ENCODE results near the gene FRMD1. TPM values are rescaled to one million over a fixed set of nuclear protein-coding genes. Genes with fewer than 3 reads are reported as not detected.
"Not testable (repeated sequence)": the region's sequence is repeated elsewhere in the genome, so short reads cannot be mapped to it uniquely, and the experiment has no call there.

The FRMD1 gene
- total and polyA plus RNA-seq, 3 experiments from 2014 or later = not detected

GRCh38 chr6:168080393-168081077 lies 1.5 kb upstream of the FRMD1 start:
- no peak overlapping the region for H3K4me3 ChIP-seq (ENCODE audit: low read length)
- no peak for DNase-seq
- no peak overlapping the region for H3K4me3 Mint-ChIP-seq
- no peaks in the 10 kb centered on the region for H3K36me3 Mint-ChIP-seq
- POLR2A ChIA-PET = no interaction called here
- no peaks in the 10 kb centered on the region for H3K4me1 Mint-ChIP-seq
- no peak overlapping the region for H3K27ac ChIP-seq (ENCODE audit: low read depth, low read length)
- no peaks in the 10 kb centered on the region for H3K36me3 ChIP-seq (ENCODE audit: insufficient read depth, low read length)
- H3K27me3 ChIP-seq (ENCODE audit: insufficient read depth, low read length, poor library complexity, severe bottlenecking) = no peaks in the 10 kb centered on the region
- CTCF ChIA-PET = no interaction called here
- H3K27me3 Mint-ChIP-seq = no peaks in the 10 kb centered on the region
- H3K9me3 Mint-ChIP-seq = no peaks in the 10 kb centered on the region
- no peak overlapping the region for H3K27ac Mint-ChIP-seq
- no peaks in the 10 kb centered on the region for H3K4me1 ChIP-seq (ENCODE audit: insufficient read depth, low read length)
- no peaks in the 10 kb centered on the region for H3K9me3 ChIP-seq (ENCODE audit: low read length)

GRCh38 chr6:168078175-168078942 lies 653 bp downstream of the FRMD1 start:
- Histone ChIP-seq H3K4me3 (ENCODE audit: low read length) (no peak overlapping the region), H3K27ac (ENCODE audit: low read depth, low read length) (no peak overlapping the region), H3K27me3 (ENCODE audit: insufficient read depth, low read length, poor library complexity, severe bottlenecking) (no peaks in the 10 kb centered on the region), H3K9me3 (ENCODE audit: low read length) (no peaks in the 10 kb centered on the region), H3K36me3 (ENCODE audit: insufficient read depth, low read length) (no peaks in the 10 kb centered on the region), H3K4me1 (ENCODE audit: insufficient read depth, low read length) (no peaks in the 10 kb centered on the region)
- DNase-seq = no peak
- Mint-ChIP-seq H3K4me3 (no peak overlapping the region), H3K36me3 (no peaks in the 10 kb centered on the region), H3K27ac (no peak overlapping the region), H3K9me3 (no peaks in the 10 kb centered on the region), H3K27me3 (no peaks in the 10 kb centered on the region), H3K4me1 (no peaks in the 10 kb centered on the region)
- POLR2A ChIA-PET = no interaction called here
- CTCF ChIA-PET = no interaction called here

DNA sequence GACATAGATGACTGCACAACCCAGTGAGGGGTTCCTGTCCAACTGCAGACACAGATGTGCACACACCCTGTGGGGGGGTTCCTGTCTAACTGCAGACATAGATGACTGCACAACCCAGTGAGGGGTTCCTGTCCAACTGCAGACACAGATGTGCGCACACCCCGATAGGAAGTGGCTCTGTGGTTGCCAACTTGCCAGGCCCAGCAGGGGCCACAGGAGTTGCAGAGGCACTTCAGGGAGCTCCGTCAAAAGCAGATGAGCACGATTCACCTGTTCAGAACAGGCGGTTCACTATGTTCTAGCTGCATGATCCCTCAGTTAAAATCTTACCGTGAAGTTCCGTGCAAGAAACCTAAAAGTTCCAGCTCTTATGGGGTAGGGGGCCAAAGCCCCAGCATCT lies 1.6 kb downstream of the FRMD1 start:
- POLR2A ChIA-PET; H3K27ac Mint-ChIP-seq; DNase-seq; CTCF ChIA-PET; H3K4me1 Mint-ChIP-seq; H3K9me3 ChIP-seq (ENCODE audit: low read length); H3K4me3 ChIP-seq (ENCODE audit: low read length); H3K27me3 Mint-ChIP-seq; H3K9me3 Mint-ChIP-seq; H3K27me3 ChIP-seq (ENCODE audit: insufficient read depth, low read length, poor library complexity, severe bottlenecking); H3K36me3 ChIP-seq (ENCODE audit: insufficient read depth, low read length); H3K4me3 Mint-ChIP-seq; H3K4me1 ChIP-seq (ENCODE audit: insufficient read depth, low read length); H3K27ac ChIP-seq (ENCODE audit: low read depth, low read length); H3K36me3 Mint-ChIP-seq: not testable (repeated sequence)

DNA sequence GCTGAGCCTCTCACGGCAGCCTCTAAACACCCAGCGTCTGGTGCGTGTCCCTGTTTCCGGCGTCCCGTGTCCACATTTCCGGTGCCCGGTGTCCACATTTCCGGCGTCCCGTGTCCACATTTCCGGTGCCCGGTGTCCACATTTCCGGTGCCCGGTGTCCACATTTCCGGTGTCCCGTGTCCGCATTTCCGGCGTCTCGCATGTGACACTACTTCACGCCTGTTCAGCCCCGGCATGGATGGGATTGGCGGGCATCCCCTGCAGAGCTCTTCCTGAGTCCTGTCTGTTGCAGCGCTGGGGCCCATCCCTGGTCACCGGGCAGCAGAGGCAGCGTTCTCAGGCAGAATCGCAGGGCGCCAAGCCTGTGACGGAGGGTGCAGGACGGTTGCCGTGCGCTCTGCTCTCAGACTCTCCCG lies 3.2 kb downstream of the FRMD1 start:
- Mint-ChIP-seq H3K36me3 (no peaks in the 10 kb centered on the region), H3K4me3 (no peak overlapping the region), H3K9me3 (no peaks in the 10 kb centered on the region), H3K27ac (no peak overlapping the region), H3K4me1 (no peaks in the 10 kb centered on the region), H3K27me3 (peaks cover 0 to 1% of the 10 kb centered on the region in 2 donors)
- Histone ChIP-seq H3K27me3 (ENCODE audit: insufficient read depth, low read length, poor library complexity, severe bottlenecking) (no peaks in the 10 kb centered on the region), H3K9me3 (ENCODE audit: low read length) (no peaks in the 10 kb centered on the region), H3K36me3 (ENCODE audit: insufficient read depth, low read length) (no peaks in the 10 kb centered on the region), H3K4me1 (ENCODE audit: insufficient read depth, low read length) (no peaks in the 10 kb centered on the region), H3K4me3 (ENCODE audit: low read length) (no peak overlapping the region), H3K27ac (ENCODE audit: low read depth, low read length) (no peak overlapping the region)
- ChIA-PET CTCF (no interaction called here), POLR2A (no interaction called here)
- no peak for DNase-seq

DNA sequence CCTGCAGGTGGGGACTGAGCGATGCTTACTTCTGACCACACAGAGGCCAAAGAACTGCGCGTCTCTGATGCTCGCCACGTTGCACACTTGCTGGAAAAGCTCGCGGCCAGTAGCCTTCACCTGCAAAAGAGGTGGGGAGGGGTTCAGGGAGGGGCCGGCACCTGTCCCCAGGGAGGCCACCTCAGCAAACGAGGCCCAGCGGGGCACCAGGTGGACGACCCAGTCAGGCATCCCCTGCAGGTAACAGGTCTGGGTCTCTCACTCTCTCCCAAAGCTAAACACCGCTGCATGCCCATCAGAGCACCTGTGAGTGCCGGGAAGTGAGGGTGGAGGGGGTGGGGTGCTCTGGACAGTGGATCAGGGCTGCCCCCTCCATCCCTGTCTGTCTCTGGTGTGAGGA lies 3.8 kb downstream of the FRMD1 start:
- no peaks in the 10 kb centered on the region for H3K27me3 ChIP-seq (ENCODE audit: insufficient read depth, low read length, poor library complexity, severe bottlenecking)
- no peak overlapping the region for H3K4me3 ChIP-seq (ENCODE audit: low read length)
- POLR2A ChIA-PET = no interaction called here
- no peak overlapping the region for H3K4me3 Mint-ChIP-seq
- no peak for DNase-seq
- CTCF ChIA-PET = no interaction called here
- H3K9me3 ChIP-seq (ENCODE audit: low read length) = no peaks in the 10 kb centered on the region
- H3K27me3 Mint-ChIP-seq = peaks cover 0 to 1% of the 10 kb centered on the region in 2 donors
- no peaks in the 10 kb centered on the region for H3K36me3 ChIP-seq (ENCODE audit: insufficient read depth, low read length)
- H3K4me1 ChIP-seq (ENCODE audit: insufficient read depth, low read length) = no peaks in the 10 kb centered on the region
- no peaks in the 10 kb centered on the region for H3K4me1 Mint-ChIP-seq
- H3K9me3 Mint-ChIP-seq = no peaks in the 10 kb centered on the region
- H3K36me3 Mint-ChIP-seq = no peaks in the 10 kb centered on the region
- H3K27ac Mint-ChIP-seq = no peak overlapping the region
- no peak overlapping the region for H3K27ac ChIP-seq (ENCODE audit: low read depth, low read length)

DNA sequence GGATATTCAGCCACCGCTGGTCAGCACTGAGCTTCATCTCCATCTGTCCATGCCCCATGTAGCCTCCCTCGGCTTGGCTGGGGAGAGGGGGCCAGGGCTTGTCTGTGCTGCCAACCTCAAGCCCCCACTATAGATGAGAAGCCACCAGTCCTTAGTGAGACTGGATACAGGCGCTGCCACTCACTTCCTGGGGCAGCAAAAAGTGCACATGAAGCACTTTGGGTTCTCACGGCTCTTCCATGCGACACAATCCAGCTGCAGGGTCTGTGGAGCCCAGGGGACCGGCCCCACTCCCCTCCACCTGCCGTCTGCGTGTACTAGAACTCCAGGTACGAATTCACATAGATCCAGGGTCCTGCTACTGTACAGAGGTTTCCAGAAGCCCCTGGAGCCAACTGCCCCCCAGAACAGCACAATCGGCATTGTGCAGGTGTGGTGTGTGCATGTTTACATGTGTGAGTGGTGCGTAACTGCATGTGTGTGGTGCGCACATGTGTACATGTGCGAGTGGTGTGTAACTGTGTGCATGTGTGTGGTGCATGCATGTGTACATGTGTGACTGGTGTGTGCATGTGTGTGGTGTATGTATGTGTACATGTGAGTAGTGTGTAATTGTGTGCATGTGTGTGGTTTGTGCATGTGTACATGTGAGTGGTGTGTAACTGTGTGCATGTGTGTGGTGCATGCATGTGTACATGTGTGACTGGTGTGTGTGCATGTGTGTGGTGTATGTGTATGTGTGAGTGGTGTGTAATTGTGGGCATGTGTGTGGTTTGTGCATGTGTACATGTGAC lies 4.9 kb downstream of the FRMD1 start:
- Histone ChIP-seq H3K27ac (ENCODE audit: low read depth, low read length) (no peak overlapping the region), H3K36me3 (ENCODE audit: insufficient read depth, low read length) (no peaks in the 10 kb centered on the region), H3K4me3 (ENCODE audit: low read length) (no peak overlapping the region), H3K9me3 (ENCODE audit: low read length) (no peaks in the 10 kb centered on the region), H3K27me3 (ENCODE audit: insufficient read depth, low read length, poor library complexity, severe bottlenecking) (no peaks in the 10 kb centered on the region), H3K4me1 (ENCODE audit: insufficient read depth, low read length) (no peaks in the 10 kb centered on the region)
- no peak for DNase-seq
- no peak overlapping the region for H3K27ac Mint-ChIP-seq
- no peaks in the 10 kb centered on the region for H3K4me1 Mint-ChIP-seq
- no peaks in the 10 kb centered on the region for H3K9me3 Mint-ChIP-seq
- no peak overlapping the region for H3K4me3 Mint-ChIP-seq
- POLR2A ChIA-PET = no interaction called here
- no peaks in the 10 kb centered on the region for H3K36me3 Mint-ChIP-seq
- CTCF ChIA-PET = no interaction called here
- peaks cover 0 to 5% of the 10 kb centered on the region in 2 donors for H3K27me3 Mint-ChIP-seq

- no peaks in the 10 kb centered on the region for H3K4me1 ChIP-seq (ENCODE audit: insufficient read depth, low read length)
- Mint-ChIP-seq H3K9me3 (no peaks in the 10 kb centered on the region), H3K27me3 (peaks cover 0 to 7% of the 10 kb centered on the region in 2 donors), H3K27ac (no peak overlapping the region), H3K4me3 (no peak overlapping the region), H3K4me1 (no peaks in the 10 kb centered on the region), H3K36me3 (no peaks in the 10 kb centered on the region)
- H3K4me3 ChIP-seq (ENCODE audit: low read length) = no peak overlapping the region
- no peak overlapping the region for H3K27ac ChIP-seq (ENCODE audit: low read depth, low read length)
- no peaks in the 10 kb centered on the region for H3K9me3 ChIP-seq (ENCODE audit: low read length)
- H3K27me3 ChIP-seq (ENCODE audit: insufficient read depth, low read length, poor library complexity, severe bottlenecking) = no peaks in the 10 kb centered on the region
- no peaks in the 10 kb centered on the region for H3K36me3 ChIP-seq (ENCODE audit: insufficient read depth, low read length)
- CTCF ChIA-PET = no interaction called here
- POLR2A ChIA-PET = no interaction called here
- DNase-seq = no peak
Observed at GRCh38 chr6:168072730-168073129, 6.3 kb downstream of the FRMD1 start.

GRCh38 chr6:168072261-168072660 lies 6.8 kb downstream of the FRMD1 start:
- no peak overlapping the region for H3K4me3 ChIP-seq (ENCODE audit: low read length)
- H3K36me3 Mint-ChIP-seq = no peaks in the 10 kb centered on the region
- DNase-seq = no peak
- peaks cover 0 to 7% of the 10 kb centered on the region in 2 donors for H3K27me3 Mint-ChIP-seq
- CTCF ChIA-PET = no interaction called here
- POLR2A ChIA-PET = no interaction called here
- H3K27me3 ChIP-seq (ENCODE audit: insufficient read depth, low read length, poor library complexity, severe bottlenecking) = no peaks in the 10 kb centered on the region
- H3K27ac ChIP-seq (ENCODE audit: low read depth, low read length) = no peak overlapping the region
- H3K9me3 Mint-ChIP-seq = no peaks in the 10 kb centered on the region
- H3K4me3 Mint-ChIP-seq = no peak overlapping the region
- H3K36me3 ChIP-seq (ENCODE audit: insufficient read depth, low read length) = no peaks in the 10 kb centered on the region
- no peaks in the 10 kb centered on the region for H3K9me3 ChIP-seq (ENCODE audit: low read length)
- no peaks in the 10 kb centered on the region for H3K4me1 Mint-ChIP-seq
- H3K4me1 ChIP-seq (ENCODE audit: insufficient read depth, low read length) = no peaks in the 10 kb centered on the region
- H3K27ac Mint-ChIP-seq = no peak overlapping the region

All from CD8-positive, alpha-beta memory T cell (primary cell).